ENCODE data around the gene PACS1.
"Not testable (repeated sequence)": the region's sequence is repeated elsewhere in the genome, so short reads cannot be mapped to it uniquely, and the experiment has no call there.

The PACS1 gene

DNA sequence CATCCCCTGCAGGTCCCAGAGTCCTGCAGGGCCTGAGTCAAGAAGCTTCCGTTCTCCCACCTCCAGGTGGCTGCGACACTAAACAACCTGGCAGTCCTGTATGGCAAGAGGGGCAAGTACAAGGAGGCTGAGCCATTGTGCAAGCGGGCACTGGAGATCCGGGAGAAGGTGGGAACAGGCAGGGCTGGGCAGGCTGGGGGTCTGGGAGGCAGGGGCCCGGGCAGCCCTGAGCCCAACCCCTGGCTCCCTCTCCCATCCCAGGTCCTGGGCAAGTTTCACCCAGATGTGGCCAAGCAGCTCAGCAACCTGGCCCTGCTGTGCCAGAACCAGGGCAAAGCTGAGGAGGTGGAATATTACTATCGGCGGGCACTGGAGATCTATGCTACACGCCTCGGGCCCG is 193.7 kb downstream of the PACS1 start:
- no peak for DNase-seq

DNA sequence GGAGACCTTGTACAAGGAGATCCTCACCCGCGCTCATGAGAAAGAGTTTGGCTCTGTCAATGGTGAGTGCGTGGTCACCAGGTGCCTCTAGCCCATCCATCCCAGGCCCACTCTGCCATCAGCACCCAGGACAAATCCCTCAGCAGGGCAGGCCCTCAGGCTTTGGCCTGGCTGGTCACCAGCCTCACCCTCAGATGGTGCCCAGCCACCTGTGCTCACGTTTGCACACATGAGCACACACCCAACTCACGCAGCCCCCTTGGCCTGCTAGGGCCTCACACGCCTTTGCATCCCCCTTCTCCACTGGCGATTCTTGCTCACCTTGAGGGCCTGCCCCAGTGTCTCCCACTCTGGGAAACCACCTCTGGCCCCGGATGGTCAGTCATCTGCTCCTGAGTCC is 194.3 kb downstream of the PACS1 start:
- no peak for DNase-seq

- DNase-seq, result no peak
Measured at GRCh38 chr11:66264914-66265313, 194.8 kb downstream of the PACS1 start.

DNA sequence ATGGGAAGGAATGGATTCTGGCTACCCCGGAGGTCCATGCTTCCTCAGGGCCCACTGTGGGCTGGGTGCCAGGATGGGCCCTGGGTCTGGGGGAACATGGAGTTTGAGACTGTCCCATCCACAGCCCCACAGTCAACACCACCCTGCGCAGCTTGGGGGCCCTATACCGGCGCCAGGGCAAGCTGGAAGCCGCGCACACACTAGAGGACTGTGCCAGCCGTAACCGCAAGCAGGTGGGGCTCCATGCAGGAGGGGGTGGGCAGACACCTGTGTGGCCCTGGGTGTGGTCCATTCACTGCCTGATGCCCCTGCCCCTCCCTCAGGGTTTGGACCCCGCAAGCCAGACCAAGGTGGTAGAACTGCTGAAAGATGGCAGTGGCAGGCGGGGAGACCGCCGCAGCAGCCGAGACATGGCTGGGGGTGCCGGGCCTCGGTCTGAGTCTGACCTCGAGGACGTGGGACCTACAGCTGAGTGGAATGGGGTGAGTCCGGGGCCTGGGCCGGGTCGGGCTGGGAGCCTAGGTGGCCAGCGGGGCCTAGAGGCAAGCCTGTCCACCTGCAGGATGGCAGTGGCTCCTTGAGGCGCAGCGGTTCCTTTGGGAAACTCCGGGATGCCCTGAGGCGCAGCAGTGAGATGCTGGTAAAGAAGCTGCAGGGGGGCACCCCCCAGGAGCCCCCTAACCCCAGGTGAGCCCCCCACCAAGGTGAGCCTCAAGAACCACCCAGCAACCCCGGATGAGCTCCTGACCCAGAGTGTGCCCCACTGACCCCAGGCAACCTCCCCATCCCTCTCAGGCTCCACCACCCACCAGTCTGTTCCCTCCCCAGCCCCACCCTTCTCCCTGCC is 195.7 kb downstream of the PACS1 start:
- no peak for DNase-seq

- no peak for DNase-seq
Measured at GRCh38 chr11:66266378-66267038, 196.4 kb downstream of the PACS1 start.

DNA sequence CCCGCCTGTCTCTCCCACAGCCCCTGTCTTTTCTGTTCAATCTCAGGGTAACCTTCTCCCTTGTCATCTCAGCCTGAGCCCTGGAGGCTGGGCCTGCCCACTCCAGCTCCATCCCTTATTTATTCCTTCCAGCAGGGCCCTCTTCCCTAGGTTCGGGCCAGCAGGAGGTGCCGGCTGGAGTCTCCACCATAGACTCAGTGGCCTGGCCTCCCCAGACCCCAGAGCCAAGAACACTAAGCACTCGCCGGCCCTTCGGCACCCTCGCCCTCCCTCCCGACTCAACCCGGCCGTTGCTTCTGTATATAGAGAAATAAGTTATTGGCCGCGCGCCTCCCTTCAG is 196.9 kb downstream of the PACS1 start:
- no peak for DNase-seq

GRCh38 chr11:66267379-66268243 is 197.5 kb downstream of the PACS1 start:
- DNase-seq, result peak; percentile 85

DNA sequence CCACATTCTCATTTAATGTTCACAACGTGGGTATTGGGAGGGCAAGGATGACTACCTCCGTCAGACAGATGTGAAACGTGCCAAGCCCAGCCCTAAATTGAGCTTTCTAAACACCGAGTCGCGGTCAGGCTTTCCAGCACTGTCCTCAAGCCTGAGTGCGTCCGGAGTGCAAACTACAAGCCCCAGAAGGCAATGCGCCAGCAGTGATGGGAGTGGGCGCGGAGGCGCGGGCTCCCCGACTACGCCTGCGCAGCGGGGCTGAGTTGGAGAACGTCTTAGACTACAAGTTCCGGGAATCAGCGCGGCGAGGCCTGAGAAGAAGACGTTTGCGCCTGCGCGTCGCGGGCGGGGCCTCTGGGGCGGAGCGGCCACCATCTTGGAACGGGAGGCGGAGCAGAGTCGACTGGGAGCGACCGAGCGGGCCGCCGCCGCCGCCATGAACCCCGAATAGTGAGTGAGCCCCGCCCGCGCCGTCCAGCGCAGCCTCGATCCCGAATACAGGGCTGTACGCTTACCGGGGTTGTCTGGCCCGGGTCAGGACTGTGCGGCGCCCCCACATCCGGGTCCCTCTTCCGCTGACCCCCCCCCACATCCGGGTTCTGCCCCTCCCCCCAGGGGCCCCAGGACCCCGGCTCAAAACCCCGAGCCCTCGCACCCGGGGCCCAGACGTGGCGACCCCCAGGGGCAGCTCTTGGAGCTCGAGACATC is 198.3 kb downstream of the PACS1 start, which contains the start of gene RAB1B:
Gene RAB1B (plus strand): TSS at position 396 of the 708 bp plus-strand sequence. CDS start 41 bp downstream, at position 437.
- peak; percentile 99 for DNase-seq

GRCh38 chr11:66268952-66269905 is 199.2 kb downstream of the PACS1 start:
- DNase-seq, result no peak

- DNase-seq, result no peak
Measured at GRCh38 chr11:66271816-66272215, 201.7 kb downstream of the PACS1 start.

GRCh38 chr11:66272596-66272995 is 202.5 kb downstream of the PACS1 start:
- DNase-seq, result no peak

GRCh38 chr11:66274219-66274618 is 204.1 kb downstream of the PACS1 start:
- no peak for DNase-seq

DNA sequence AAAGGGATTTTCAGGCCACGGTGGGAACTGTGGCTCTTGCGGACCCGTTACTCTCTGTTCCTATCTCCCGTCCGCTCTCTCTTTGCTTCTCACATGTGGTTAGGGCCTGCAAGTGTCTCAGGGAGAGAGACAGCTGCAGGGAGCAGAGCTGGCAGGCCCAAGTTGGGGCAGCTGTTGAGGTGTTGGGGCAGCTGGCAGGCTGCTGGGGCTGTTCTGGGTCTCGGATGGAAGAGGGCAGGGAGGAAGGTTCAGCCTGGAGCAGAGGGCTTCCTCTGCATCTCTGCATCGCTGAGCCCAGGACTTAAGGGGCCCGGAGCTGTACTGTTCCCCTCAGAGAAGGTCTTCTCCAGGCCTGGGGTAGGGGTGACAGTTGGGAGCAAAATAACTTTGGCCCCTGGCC is 205.3 kb downstream of the PACS1 start:
- no peak for DNase-seq

DNA sequence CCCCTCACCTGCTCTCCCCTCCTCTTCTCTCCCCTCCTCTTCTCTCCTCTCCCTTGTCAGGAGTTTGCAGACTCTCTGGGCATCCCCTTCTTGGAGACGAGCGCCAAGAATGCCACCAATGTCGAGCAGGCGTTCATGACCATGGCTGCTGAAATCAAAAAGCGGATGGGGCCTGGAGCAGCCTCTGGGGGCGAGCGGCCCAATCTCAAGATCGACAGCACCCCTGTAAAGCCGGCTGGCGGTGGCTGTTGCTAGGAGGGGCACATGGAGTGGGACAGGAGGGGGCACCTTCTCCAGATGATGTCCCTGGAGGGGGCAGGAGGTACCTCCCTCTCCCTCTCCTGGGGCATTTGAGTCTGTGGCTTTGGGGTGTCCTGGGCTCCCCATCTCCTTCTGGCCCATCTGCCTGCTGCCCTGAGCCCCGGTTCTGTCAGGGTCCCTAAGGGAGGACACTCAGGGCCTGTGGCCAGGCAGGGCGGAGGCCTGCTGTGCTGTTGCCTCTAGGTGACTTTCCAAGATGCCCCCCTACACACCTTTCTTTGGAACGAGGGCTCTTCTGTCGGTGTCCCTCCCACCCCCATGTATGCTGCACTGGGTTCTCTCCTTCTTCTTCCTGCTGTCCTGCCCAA is 206.0 kb downstream of the PACS1 start:
- DNase-seq, result no peak

GRCh38 chr11:66276619-66277018 is 206.5 kb downstream of the PACS1 start:
- not testable (repeated sequence) for DNase-seq

- not testable (repeated sequence) for DNase-seq
Measured at GRCh38 chr11:66277064-66277463, 207.0 kb downstream of the PACS1 start.

DNA sequence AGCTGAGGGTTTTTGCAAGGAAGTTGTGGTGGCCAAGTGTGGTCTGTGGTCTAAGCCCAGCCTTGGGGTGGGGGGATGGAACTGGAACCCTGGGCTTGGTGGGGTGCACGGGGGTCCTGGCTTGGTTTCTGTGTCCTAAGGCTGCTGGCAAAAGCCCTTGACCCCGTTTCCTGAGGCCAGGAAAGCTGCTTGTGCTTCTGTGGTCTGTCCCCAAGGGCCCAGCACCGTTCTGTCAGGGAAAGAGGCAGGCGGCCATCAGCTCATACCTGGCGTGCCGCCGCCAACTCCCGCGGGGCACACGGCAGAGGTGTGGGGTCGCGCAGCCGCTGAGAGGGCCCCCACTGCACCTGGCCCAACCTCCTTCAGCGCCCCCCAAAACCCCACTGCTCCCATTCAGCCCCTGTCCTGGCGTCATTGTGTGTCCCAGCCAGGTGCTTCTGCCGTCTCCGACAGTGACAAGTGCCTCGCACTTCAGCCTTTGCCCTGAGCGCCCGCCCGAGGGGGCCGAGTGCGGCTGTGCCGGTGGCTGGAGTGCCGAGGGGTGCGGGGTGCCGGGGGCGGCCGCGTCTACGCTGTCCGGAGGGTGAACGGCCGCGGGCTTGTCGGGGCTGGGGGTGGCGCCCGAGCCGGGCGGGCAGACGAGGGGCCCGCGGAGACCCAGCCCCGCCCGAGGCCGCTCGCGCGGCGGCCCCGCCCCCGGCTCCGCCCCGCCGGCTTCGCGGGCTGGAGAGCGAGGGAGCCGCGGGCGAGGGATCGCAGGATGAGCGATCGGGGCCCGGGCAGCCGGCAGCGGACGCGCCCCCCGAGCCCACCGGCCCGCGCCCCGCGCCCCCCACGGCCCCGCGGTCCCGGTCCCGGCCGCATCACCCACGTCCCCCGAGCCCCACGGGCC is 207.6 kb downstream of the PACS1 start, which contains the start of gene CNIH2:
Gene CNIH2 (plus strand): TSS at position 705 of the 892 bp plus-strand sequence. CDS start 282 bp downstream, outside the sequence.
- peak; percentile 74 for DNase-seq

- DNase-seq, result peak; percentile 45
Measured at GRCh38 chr11:66278363-66279091, 208.5 kb downstream of the PACS1 start.
